ENCODE data around the gene THRAP3. TPM values are rescaled to one million over a fixed set of nuclear protein-coding genes. Genes with fewer than 3 reads are reported as not detected.

THRAP3 gene
- polyA plus RNA-seq, 1 of the 3 experiments (the other 2 are of a cell fraction), result 33.7 TPM

- POLR2A ChIA-PET, result interaction anchor here (2.0 kb wide), 1 partner anchor 14 kb away, joined by 6 read pairs; no protein-coding TSS in a partner anchor
- Histone ChIP-seq H3F3A (replicated peaks; ENCODE audit: insufficient read depth) (peaks cover 39% of the 10 kb centered on the region), H3K27ac (ENCODE audit: low read depth in 2 of 2, low read length in 1 of 2) (peak overlapping the region in 1 of 2 experiments; percentile 17; a peak in 1 of 4 replicates), H3K4me1 (ENCODE audit: control insufficient read depth in 1 of 2, insufficient read depth in 2 of 2, low read depth in 1 of 2, low read length in 1 of 2) (peaks cover 4 to 14% of the 10 kb centered on the region in 2 experiments; a peak in 3 of 4 replicates), H2AFZ (ENCODE audit: low read depth) (no peak overlapping the region), H4K20me1 (ENCODE audit: insufficient read depth) (peaks cover 6% of the 10 kb centered on the region), H3K4me2 (no peak overlapping the region), H3K9ac (no peak overlapping the region), H3K9me2 (no peaks in the 10 kb centered on the region), H3K27me3 (ENCODE audit: insufficient read depth) (no peaks in the 10 kb centered on the region), H3K9me3 (no peaks in the 10 kb centered on the region), H3K36me3 (replicated peaks in 1 of 2; ENCODE audit: control insufficient read depth in 1 of 2, insufficient read depth in 2 of 2, low read length in 1 of 2) (peaks cover 45 to 63% of the 10 kb centered on the region in 2 experiments), H3K79me2 (ENCODE audit: insufficient read depth) (peaks cover 26% of the 10 kb centered on the region; the same call in 1 of the 2 replicates), H3K4me3 (ENCODE audit: low read depth in 2 of 2, low read length in 1 of 2) (no peak overlapping the region)
- no peak for DNase-seq
- TF ChIP-seq IRF3 (IDR thresholded peaks at IDR 0.05; ENCODE audit: low read depth, low read length) (no peak), RCOR1 (IDR thresholded peaks at IDR 0.05; ENCODE audit: low read length) (no peak), MAX (IDR thresholded peaks at IDR 0.05; ENCODE audit: low read depth) (no peak), NRF1 (IDR thresholded peaks at IDR 0.05; ENCODE audit: low read depth, low read length) (no peak), MXI1 (IDR thresholded peaks at IDR 0.05; ENCODE audit: low read depth, low read length) (no peak), YY1 (IDR thresholded peaks at IDR 0.05; ENCODE audit: low read depth) (no peak), TEAD4 (IDR thresholded peaks at IDR 0.05; ENCODE audit: borderline replicate concordance, insufficient read depth) (no peak), CHD2 (IDR thresholded peaks at IDR 0.05; ENCODE audit: low read length, partially characterized antibody) (no peak), TCF12 (IDR thresholded peaks at IDR 0.05) (no peak), SIN3A (IDR thresholded peaks at IDR 0.05; ENCODE audit: borderline replicate concordance, low read depth, low read length) (no peak), RXRA (IDR thresholded peaks at IDR 0.05; ENCODE audit: borderline replicate concordance, low read depth) (no peak), PBX3 (IDR thresholded peaks at IDR 0.05) (no peak), ELF1 (IDR thresholded peaks at IDR 0.05) (no peak), GATA2 (CRISPR knock-in tag; IDR thresholded peaks at IDR 0.05) (no peak), JUND (IDR thresholded peaks at IDR 0.05) (no peak)
- WGBS (ENCODE audit: low lambda C conversion rate), result 82% methylated on average over 8 of the region's 10 CpGs
- CTCF ChIA-PET, result interaction anchor here (1.0 to 3.1 kb wide), 6 partner anchors 10 to 156 kb away, joined by 3 to 11 read pairs (median 6); partner anchors contain the start of gene TRAPPC3
Observed at GRCh38 chr1:36304970-36305914, 81.0 kb downstream of the THRAP3 start.
